ENCODE measurements around the gene OSBPL5. TPM values are rescaled to one million over a fixed set of nuclear protein-coding genes. Genes with fewer than 3 reads are reported as not detected.

Gene OSBPL5
- total RNA-seq, 4 donors from 2014 or later, result 24.7 to 83.3 (median 48.2) TPM

- intact Hi-C loops (cut with DNase I; ENCODE audit: low total_unique reads), result no loop called here
- DNase-seq, result peak; percentile 11 to 12
Observed at GRCh38 chr11:3128356-3129180, 36.5 kb downstream of the OSBPL5 start.

GRCh38 chr11:3127706-3128355 lies 37.3 kb downstream of the OSBPL5 start:
- Histone ChIP-seq H3K9me3 (no peaks in the 10 kb centered on the region), H3K4me1 (peaks cover 6 to 19% of the 10 kb centered on the region in 2 donors), H3K27me3 (no peaks in the 10 kb centered on the region), H3K36me3 (no peaks in the 10 kb centered on the region), H3K27ac (peak overlapping the region; percentile 64 to 65), H3K4me3 (no peak overlapping the region)
- TF ChIP-seq POLR2A (IDR thresholded peaks at IDR 0.05), result no peak
- no peak for TF ChIP-seq CTCF (IDR thresholded peaks at IDR 0.05)
- DNase-seq, result peak; percentile 17 to 18
- intact Hi-C loops (cut with DNase I; ENCODE audit: low total_unique reads), result no loop called here

More at GRCh38 chr11:3128356-3129180, 36.5 kb downstream of the OSBPL5 start:
- Histone ChIP-seq H3K4me3 (no peak overlapping the region), H3K27ac (peak overlapping the region in 1 of 2 donors; percentile 64), H3K27me3 (no peaks in the 10 kb centered on the region), H3K4me1 (peaks cover 6 to 12% of the 10 kb centered on the region in 2 donors), H3K36me3 (no peaks in the 10 kb centered on the region), H3K9me3 (no peaks in the 10 kb centered on the region)
- TF ChIP-seq POLR2A (IDR thresholded peaks at IDR 0.05), result no peak
- no peak for TF ChIP-seq CTCF (IDR thresholded peaks at IDR 0.05)

- Histone ChIP-seq H3K4me1 (peaks cover 6 to 21% of the 10 kb centered on the region in 2 donors), H3K9me3 (no peaks in the 10 kb centered on the region), H3K4me3 (no peak overlapping the region), H3K27me3 (no peaks in the 10 kb centered on the region), H3K36me3 (no peaks in the 10 kb centered on the region), H3K27ac (peak overlapping the region; percentile 64 to 65)
- peak; percentile 19 to 42 for DNase-seq
- intact Hi-C loops (cut with DNase I; ENCODE audit: low total_unique reads), result no loop called here
- TF ChIP-seq CTCF (IDR thresholded peaks at IDR 0.05) (no peak), POLR2A (IDR thresholded peaks at IDR 0.05) (no peak)
Observed at GRCh38 chr11:3126901-3127691, 38.0 kb downstream of the OSBPL5 start.

DNA sequence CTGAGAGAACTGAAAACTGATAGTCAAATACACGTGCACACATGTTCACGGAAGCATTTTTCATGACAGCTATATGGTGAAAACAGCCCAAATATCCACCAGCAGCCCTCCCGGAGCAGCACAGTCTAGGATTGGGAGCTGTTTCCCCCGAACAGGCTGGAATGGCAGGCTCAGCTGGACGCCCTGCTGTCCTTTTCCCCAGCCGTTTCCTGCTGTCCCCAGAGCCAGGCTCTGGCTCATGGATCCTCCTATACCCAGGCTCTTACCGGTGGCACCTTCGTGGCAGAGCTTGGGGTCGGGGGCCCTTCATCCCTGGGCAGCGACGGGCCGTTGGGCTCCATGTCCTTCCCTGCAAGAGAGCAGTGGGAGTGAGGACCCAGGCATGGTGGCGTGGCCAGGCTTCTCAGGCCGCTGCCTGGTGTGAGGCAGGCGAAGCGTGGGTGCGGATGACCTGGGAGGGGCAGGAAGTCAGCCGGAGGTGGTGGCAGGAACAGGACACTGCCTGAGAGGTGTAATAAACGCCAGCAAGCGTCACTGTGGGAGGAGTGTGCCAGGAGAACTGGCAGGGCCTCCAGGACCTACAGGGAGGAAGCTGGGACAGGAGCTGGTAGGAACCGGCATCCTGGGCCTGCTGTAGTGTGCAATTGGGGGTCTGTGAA lies 38.8 kb downstream of the OSBPL5 start:
- no peaks in the 10 kb centered on the region for H3K27me3 ChIP-seq
- H3K4me3 ChIP-seq, result no peak overlapping the region
- TF ChIP-seq CTCF (IDR thresholded peaks at IDR 0.05) (no peak), POLR2A (IDR thresholded peaks at IDR 0.05) (peak; percentile 18 to 20)
- peaks cover 6 to 21% of the 10 kb centered on the region in 2 donors for H3K4me1 ChIP-seq
- H3K27ac ChIP-seq, result peak overlapping the region; percentile 64 to 65
- no peaks in the 10 kb centered on the region for H3K36me3 ChIP-seq
- DNase-seq, result peak; percentile 33 to 75
- H3K9me3 ChIP-seq, result no peaks in the 10 kb centered on the region
- intact Hi-C loops (cut with DNase I; ENCODE audit: low total_unique reads), result no loop called here

All from uterus (tissue), 4 donors.